ENCODE measurements around the gene ARHGEF2. TPM values are rescaled to one million over a fixed set of nuclear protein-coding genes. Genes with fewer than 3 reads are reported as not detected.

The ARHGEF2 gene
- total RNA-seq, 1 experiment from 2014 or later, result 85.0 TPM

DNA sequence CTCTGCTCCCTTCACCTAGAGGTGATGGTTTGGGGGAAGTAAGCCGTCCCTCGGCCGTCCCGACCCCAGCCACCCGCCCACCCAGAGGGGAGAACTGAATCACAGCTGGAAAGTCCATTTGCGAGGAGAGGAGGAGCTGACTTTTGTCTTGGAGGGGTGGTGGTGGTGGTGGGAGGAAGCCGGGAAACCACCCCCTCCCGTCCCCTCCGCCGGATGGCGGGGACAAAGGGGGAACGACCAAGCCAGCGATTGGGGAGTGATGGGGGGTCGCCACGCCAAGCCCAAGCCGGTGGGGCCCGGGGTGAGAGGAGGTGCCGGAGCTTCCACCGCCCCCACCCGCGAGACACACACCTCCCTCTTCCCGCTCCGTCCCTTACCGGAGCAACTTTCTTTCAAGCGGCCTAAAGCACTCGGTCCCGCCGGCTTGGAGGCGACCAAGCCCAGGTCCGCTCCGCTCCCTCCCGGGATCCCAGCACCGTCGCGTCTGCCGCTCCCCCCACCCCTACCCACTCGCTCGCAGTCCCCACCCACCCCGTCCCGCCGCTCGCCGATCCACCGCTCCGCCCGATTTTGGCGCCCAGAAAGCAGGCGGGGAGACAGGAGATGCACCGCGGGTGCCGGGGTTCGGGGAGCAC is 540 bp downstream of the ARHGEF2 start:
- Histone ChIP-seq H3K4me3 (peak overlapping the region; percentile 93), H3K79me2 (ENCODE audit: low read depth) (peaks cover 95% of the 10 kb centered on the region)

DNA sequence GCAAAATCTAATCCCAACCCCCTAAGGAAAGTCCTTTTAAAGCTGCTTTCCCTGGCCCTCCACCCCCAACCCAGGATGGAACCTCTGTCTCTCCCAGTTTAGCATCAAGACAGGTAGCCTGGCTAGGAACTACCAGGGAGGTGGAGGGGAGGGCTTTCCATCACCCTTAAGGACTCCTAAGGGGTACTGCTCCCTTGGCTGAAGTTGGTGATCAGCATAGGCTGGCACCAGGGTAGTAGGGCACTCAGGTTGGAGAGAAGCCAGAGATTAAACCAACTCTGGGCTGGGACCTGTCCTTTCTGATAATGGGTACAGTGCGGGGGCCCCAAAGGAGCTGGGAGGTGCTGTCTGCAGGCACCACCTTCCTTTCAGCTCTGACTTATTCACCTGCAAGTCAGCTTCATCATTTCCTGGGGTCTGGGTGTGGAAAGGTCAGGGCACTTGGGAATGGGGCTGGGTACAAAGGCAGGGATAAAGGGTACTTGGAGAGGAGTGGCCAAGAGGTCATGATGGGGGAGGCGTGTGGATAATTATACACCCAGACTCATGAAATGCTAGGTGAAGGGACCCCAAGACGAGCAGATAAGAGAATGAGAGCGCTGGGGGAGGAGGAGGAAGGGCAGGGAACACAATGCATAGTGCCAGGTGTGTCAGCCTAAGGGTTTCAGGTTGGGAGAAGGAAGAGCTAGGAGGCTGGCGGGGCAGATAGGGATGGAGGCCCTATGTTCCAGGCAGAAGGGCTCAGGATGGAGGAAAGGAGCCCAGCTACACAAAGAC is 1.2 kb downstream of the ARHGEF2 start:
- H3K9me2 ChIP-seq (ENCODE audit: insufficient read depth), result no peaks in the 10 kb centered on the region
- H3K79me2 ChIP-seq (ENCODE audit: low read depth), result peaks cover 95% of the 10 kb centered on the region
- peaks cover 49% of the 10 kb centered on the region for H4K20me1 ChIP-seq (ENCODE audit: insufficient read depth)
- peak overlapping the region; percentile 94 for H3K4me2 ChIP-seq
- no peaks in the 10 kb centered on the region for H3K9me3 ChIP-seq (ENCODE audit: insufficient read depth, low read depth)
- peak in 1 of 2 experiments; percentile 14 for DNase-seq
- TSS peak; percentile 42 for BruUV-seq (replicated peaks)
- no peaks in the 10 kb centered on the region for H3K27me3 ChIP-seq (ENCODE audit: insufficient read depth, low read depth)
- H3K27ac ChIP-seq, result peak overlapping the region; percentile 96
- peaks cover 30% of the 10 kb centered on the region for H3K36me3 ChIP-seq (ENCODE audit: low read depth)
- ChIA-PET POLR2A (ENCODE audit: unreplicated experiment) (interaction anchor here (0.5 to 1.1 kb wide), 6 partner anchors 14 to 337 kb away, joined by 3 to 25 read pairs (median 4); no protein-coding TSS in a partner anchor), CTCF (interaction anchor here (0.6 to 1.6 kb wide), 3 partner anchors 14 to 287 kb away, joined by 5 to 12 read pairs (median 10); no protein-coding TSS in a partner anchor)
- peak overlapping the region; percentile 93 for H3K4me3 ChIP-seq
- H3F3A ChIP-seq (ENCODE audit: insufficient read depth, low read depth), result peaks cover 60% of the 10 kb centered on the region
- TF ChIP-seq EZH2 (IDR thresholded peaks at IDR 0.05; ENCODE audit: low read depth), result no peak
- TF ChIP-seq, protein P1, sequence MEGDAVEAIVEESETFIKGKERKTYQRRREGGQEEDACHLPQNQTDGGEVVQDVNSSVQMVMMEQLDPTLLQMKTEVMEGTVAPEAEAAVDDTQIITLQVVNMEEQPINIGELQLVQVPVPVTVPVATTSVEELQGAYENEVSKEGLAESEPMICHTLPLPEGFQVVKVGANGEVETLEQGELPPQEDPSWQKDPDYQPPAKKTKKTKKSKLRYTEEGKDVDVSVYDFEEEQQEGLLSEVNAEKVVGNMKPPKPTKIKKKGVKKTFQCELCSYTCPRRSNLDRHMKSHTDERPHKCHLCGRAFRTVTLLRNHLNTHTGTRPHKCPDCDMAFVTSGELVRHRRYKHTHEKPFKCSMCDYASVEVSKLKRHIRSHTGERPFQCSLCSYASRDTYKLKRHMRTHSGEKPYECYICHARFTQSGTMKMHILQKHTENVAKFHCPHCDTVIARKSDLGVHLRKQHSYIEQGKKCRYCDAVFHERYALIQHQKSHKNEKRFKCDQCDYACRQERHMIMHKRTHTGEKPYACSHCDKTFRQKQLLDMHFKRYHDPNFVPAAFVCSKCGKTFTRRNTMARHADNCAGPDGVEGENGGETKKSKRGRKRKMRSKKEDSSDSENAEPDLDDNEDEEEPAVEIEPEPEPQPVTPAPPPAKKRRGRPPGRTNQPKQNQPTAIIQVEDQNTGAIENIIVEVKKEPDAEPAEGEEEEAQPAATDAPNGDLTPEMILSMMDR (conservative IDR thresholded peaks at IDR 0.05), result no peak
- no peak overlapping the region for H2AFZ ChIP-seq
- H3K4me1 ChIP-seq (replicated peaks; ENCODE audit: insufficient read depth), result peaks cover 52% of the 10 kb centered on the region
- intact Hi-C loops (cut with micrococcal nuclease; ENCODE audit: unreplicated experiment), result loop anchor here (1.0 to 5.0 kb wide), 2 partner anchors 15 to 305 kb away; partner anchors contain the start of genes SMG5 and TMEM79

More for the DNA sequence above, 540 bp downstream of the ARHGEF2 start:
- Histone ChIP-seq H3K4me1 (replicated peaks; ENCODE audit: insufficient read depth) (peaks cover 54% of the 10 kb centered on the region), H3F3A (ENCODE audit: insufficient read depth, low read depth) (peaks cover 60% of the 10 kb centered on the region), H3K27me3 (ENCODE audit: insufficient read depth, low read depth) (no peaks in the 10 kb centered on the region), H2AFZ (no peak overlapping the region), H3K36me3 (ENCODE audit: low read depth) (peaks cover 32% of the 10 kb centered on the region), H3K27ac (peak overlapping the region; percentile 96), H3K9me2 (ENCODE audit: insufficient read depth) (no peaks in the 10 kb centered on the region), H4K20me1 (ENCODE audit: insufficient read depth) (peaks cover 42% of the 10 kb centered on the region), H3K4me2 (peak overlapping the region; percentile 94), H3K9me3 (ENCODE audit: insufficient read depth, low read depth) (no peaks in the 10 kb centered on the region)
- POLR2A ChIA-PET (ENCODE audit: unreplicated experiment), result interaction anchor here (0.5 to 1.1 kb wide), 10 partner anchors 15 to 465 kb away, joined by 3 to 25 read pairs (median 6); partner anchors contain the start of gene RAB25
- BruUV-seq (replicated peaks), result no TSS peak
- no peak for TF ChIP-seq EZH2 (IDR thresholded peaks at IDR 0.05; ENCODE audit: low read depth)
- TF ChIP-seq, protein P1 (conservative IDR thresholded peaks at IDR 0.05), result no peak
- no peak for DNase-seq
- intact Hi-C loops (cut with micrococcal nuclease; ENCODE audit: unreplicated experiment), result loop anchor here (5.0 kb wide), 1 partner anchor 304 kb away; the partner anchor contains the start of genes SMG5 and TMEM79
- CTCF ChIA-PET, result interaction anchor here (0.6 to 1.6 kb wide), 3 partner anchors 15 to 287 kb away, joined by 4 to 10 read pairs (median 5); no protein-coding TSS in a partner anchor

Measured in PC-9 (cell line).